Measurements from ENCODE around the gene LCAT.

- TF ChIP-seq POLR2A (IDR thresholded peaks at IDR 0.05; ENCODE audit: low read depth, low read length) (peak; percentile 57), POLR2AphosphoS5 (IDR thresholded peaks at IDR 0.05; ENCODE audit: low read depth, low read length) (no peak; the same call in 1 of the 2 replicates), TAF1 (IDR thresholded peaks at IDR 0.05; ENCODE audit: borderline replicate concordance, low read depth, low read length) (no peak)
Measured at GRCh38 chr16:67930678-67931211, 13.2 kb downstream of the LCAT start.
